GM23338 (cell line): ENCODE measurements around the gene FAM13A.

Experiments
- EZH2phosphoT487 ChIP-seq: fragments of 200-600 bp; sonication (generic); IDR thresholded peaks from one replicate; pipeline ENCODE4 v1.8.1; 2018; ENCODE audit warnings: antibody characterized with exemption; ENCODE audit not compliant: unreplicated experiment
- REST ChIP-seq: IDR thresholded peaks from one replicate; pipeline ENCODE4 v1.6.1; 2018; ENCODE audit warnings: antibody characterized with exemption; ENCODE audit not compliant: unreplicated experiment
- TF ChIP-seq, protein P1 (sequence below), 2 experiments: fragments of 200-600 bp in 1 of 2; sonication (generic) in 1 of 2; conservative IDR thresholded peaks; 2 replicates each; pipeline versions ENCODE4 v1.5.1 to v1.6.1; 2016 to 2017; ENCODE audit warnings: antibody characterized with exemption in 2 of 2, low read depth in 2 of 2, mild to moderate bottlenecking in 2 of 2, moderate library complexity in 1 of 2

DNA sequence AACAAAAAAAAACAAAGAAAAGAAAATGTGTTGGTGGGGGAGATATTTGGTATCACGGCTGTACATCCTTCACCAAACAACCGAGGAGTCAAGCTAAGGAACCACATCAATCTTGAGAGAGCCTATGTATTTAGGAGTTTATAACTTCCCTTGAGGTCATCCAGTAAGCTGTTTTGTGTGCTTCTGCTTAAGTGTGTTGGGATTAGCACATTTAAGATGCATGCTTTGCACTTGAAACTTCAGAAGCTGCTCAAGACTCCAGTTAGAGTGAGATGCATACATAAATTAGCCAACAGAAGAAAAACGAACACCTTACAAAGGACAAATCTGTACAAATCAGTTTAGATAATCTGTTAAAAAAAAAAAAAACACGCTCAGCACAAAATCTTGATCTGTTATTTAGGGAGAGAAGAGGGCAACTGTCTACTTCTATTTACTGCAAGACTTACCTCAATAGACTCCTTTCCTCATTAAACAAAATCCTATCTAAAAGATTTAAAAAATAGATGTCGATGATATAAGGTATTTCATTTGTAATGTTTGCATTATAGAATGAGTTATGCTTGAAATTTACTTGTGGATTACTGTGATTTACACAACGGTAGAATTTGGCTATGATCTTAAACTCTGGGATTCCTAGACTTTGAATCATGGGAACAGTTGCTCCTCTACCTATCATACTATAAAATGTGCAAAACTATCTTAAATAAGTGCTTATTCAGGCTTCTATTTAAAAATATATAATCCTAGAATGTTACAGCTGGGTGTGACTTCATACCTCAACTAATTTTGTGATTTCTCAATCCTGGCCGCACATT, 305.5 kb downstream of the FAM13A start:
- TF ChIP-seq, protein P1, sequence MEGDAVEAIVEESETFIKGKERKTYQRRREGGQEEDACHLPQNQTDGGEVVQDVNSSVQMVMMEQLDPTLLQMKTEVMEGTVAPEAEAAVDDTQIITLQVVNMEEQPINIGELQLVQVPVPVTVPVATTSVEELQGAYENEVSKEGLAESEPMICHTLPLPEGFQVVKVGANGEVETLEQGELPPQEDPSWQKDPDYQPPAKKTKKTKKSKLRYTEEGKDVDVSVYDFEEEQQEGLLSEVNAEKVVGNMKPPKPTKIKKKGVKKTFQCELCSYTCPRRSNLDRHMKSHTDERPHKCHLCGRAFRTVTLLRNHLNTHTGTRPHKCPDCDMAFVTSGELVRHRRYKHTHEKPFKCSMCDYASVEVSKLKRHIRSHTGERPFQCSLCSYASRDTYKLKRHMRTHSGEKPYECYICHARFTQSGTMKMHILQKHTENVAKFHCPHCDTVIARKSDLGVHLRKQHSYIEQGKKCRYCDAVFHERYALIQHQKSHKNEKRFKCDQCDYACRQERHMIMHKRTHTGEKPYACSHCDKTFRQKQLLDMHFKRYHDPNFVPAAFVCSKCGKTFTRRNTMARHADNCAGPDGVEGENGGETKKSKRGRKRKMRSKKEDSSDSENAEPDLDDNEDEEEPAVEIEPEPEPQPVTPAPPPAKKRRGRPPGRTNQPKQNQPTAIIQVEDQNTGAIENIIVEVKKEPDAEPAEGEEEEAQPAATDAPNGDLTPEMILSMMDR (conservative IDR thresholded peaks at IDR 0.05; ENCODE audit: low read depth in 2 of 2) = no peak
- TF ChIP-seq EZH2phosphoT487 (no peak), REST (no peak)
